WERI-Rb-1 (cell line): Measurements from ENCODE around the gene KRT75.

Source experiments
- DNase-seq: peaks from one replicate; pipeline ENCODE4 v3.0.0-alpha.2; 2020
- H3K27ac ChIP-seq: fragments of 250-450 bp; sonication (Bioruptor Pico); 2 replicates; pipeline ENCODE4 v1.5.1; 2020; ENCODE audit warnings: mild to moderate bottlenecking, moderate library complexity
- H3K27me3 ChIP-seq: fragments of 250-450 bp; sonication (Bioruptor Pico); 2 replicates; pipeline ENCODE4 v1.5.1; 2021; ENCODE audit warnings: mild to moderate bottlenecking, low read depth, moderate library complexity; ENCODE audit not compliant: insufficient read depth, severe bottlenecking
- H3K36me3 ChIP-seq: fragments of 250-450 bp; sonication (Bioruptor Pico); 2 replicates; pipeline ENCODE4 v1.5.1; 2020; ENCODE audit warnings: mild to moderate bottlenecking, moderate library complexity
- H3K4me3 ChIP-seq: 2 replicates; pipeline ENCODE4 v1.5.1; 2011; ENCODE audit warnings: low read depth, mild to moderate bottlenecking, control low read depth, low read length
- H3K9me3 ChIP-seq: fragments of 250-450 bp; sonication (Bioruptor Pico); 2 replicates; pipeline ENCODE4 v1.5.1; 2021; ENCODE audit warnings: mild to moderate bottlenecking, moderate library complexity; ENCODE audit not compliant: severe bottlenecking
- CTCF ChIP-seq: IDR thresholded peaks from 2 replicates; pipeline ENCODE4 v1.5.1; 2011; ENCODE audit warnings: low read depth, mild to moderate bottlenecking, control low read depth, inconsistent platforms, low read length

KRT75 gene

DNA sequence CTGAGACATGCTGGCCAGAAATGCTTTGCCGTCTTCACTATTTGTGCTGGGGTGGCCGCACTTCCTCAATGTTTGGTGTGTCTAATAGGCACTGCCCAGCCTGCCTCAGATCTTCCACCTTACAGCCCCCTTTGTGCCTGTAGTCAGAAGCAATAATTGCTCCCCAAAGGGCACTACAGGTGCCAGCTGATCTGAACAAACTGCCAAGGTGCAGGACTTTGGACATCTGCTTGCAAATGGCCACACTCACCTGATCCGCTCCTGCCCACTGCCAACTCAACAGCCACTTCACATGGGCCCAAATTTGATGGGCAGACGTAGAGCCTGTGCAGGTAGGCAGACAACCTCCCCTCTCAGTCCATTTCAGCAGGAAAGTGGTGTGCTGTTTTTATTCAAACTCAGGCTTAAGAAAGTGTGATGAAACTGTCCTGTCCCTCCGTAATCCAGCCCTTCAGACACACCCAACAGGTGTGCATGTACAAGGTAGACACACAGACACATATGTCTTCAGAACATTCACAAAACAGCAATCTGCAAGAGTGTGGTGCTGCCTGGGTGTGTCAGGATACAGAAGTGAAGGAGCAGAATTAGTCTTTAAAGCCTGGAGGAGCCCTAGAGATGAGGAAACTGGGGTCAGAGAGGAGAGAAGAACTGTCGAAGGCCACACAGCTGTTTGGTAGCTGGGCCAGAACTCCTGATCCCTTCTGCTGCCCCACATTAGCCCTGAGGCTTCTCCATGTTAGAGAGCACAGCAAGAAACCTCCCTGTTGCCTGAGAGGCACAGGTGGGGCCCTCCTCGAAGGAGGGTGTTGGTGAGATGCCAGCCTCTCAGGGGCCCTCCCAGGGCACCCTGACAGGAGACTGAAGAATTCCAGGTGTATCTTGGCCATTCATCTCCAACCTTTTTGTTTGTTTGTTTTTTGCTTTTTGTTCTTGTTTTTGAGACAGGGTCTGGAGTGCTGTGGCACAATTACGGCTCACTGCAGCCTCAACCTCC is 4.4 kb upstream of the KRT75 start:
- no peak for TF ChIP-seq CTCF
- Histone ChIP-seq H3K36me3 (no peaks in the 10 kb centered on the region), H3K27ac (no peak overlapping the region), H3K9me3 (no peaks in the 10 kb centered on the region), H3K27me3 (peaks cover 98% of the 10 kb centered on the region), H3K4me3 (no peak overlapping the region)
- no peak for DNase-seq

GRCh38 chr12:52437508-52437907 is 3.3 kb upstream of the KRT75 start:
- H3K27ac ChIP-seq, result no peak overlapping the region
- H3K4me3 ChIP-seq, result no peak overlapping the region
- no peak for TF ChIP-seq CTCF
- H3K36me3 ChIP-seq, result no peaks in the 10 kb centered on the region
- no peak for DNase-seq
- H3K9me3 ChIP-seq, result no peaks in the 10 kb centered on the region
- peaks cover 97% of the 10 kb centered on the region for H3K27me3 ChIP-seq

GRCh38 chr12:52436828-52437474 is 2.8 kb upstream of the KRT75 start:
- H3K9me3 ChIP-seq, result no peaks in the 10 kb centered on the region
- TF ChIP-seq CTCF, result no peak
- H3K36me3 ChIP-seq, result no peaks in the 10 kb centered on the region
- H3K27ac ChIP-seq, result no peak overlapping the region
- no peak overlapping the region for H3K4me3 ChIP-seq
- DNase-seq, result no peak
- peaks cover 96% of the 10 kb centered on the region for H3K27me3 ChIP-seq

GRCh38 chr12:52436000-52436827 is 2.0 kb upstream of the KRT75 start:
- no peak for TF ChIP-seq CTCF
- Histone ChIP-seq H3K27ac (no peak overlapping the region), H3K4me3 (no peak overlapping the region), H3K27me3 (peaks cover 96% of the 10 kb centered on the region), H3K9me3 (no peaks in the 10 kb centered on the region), H3K36me3 (no peaks in the 10 kb centered on the region)
- no peak for DNase-seq

- Histone ChIP-seq H3K36me3 (no peaks in the 10 kb centered on the region), H3K9me3 (no peaks in the 10 kb centered on the region), H3K27ac (no peak overlapping the region), H3K27me3 (peaks cover 95% of the 10 kb centered on the region), H3K4me3 (no peak overlapping the region)
- no peak for TF ChIP-seq CTCF
- DNase-seq, result no peak
These were observed 1.5 kb upstream of the KRT75 start for GRCh38 chr12:52435659-52435999.
